Gastroesophageal sphincter (tissue), 4 donors: Measurements from ENCODE around the gene ITPRID2. TPM values are rescaled to one million over a fixed set of nuclear protein-coding genes. Genes with fewer than 3 reads are reported as not detected.

Experiments used
- ATAC-seq: fragments of 150-250 bp; one replicate; pipeline ENCODE4 v1.9.1; 2016; ENCODE audit warnings: mild to moderate bottlenecking, moderate library complexity
- H3K27ac ChIP-seq, 4 donors: fragments of 200-600 bp; sonication (generic) in 3 of 4; 1 replicate in 3 of 4; 2 replicates in 1 of 4; pipeline ENCODE4 v1.5.1; 2016 to 2019
- H3K27me3 ChIP-seq: fragments of 200-600 bp; sonication (generic); one replicate; pipeline ENCODE4 v1.5.1; 2019
- H3K36me3 ChIP-seq, 2 donors: fragments of 200-600 bp; sonication (generic); one replicate each; pipeline ENCODE4 v1.5.1; 2019; ENCODE audit warnings: control low read depth in 1 of 2
- H3K4me1 ChIP-seq, 3 donors: fragments of 200-600 bp; sonication (generic); 1 replicate in 2 of 3; 2 replicates in 1 of 3; pipeline ENCODE4 v1.5.1; 2016 to 2019; ENCODE audit warnings: control low read depth in 2 of 3
- H3K4me3 ChIP-seq, 2 donors: fragments of 200-600 bp; sonication (generic); one replicate each; pipeline ENCODE4 v1.5.1; 2019; ENCODE audit warnings: mild to moderate bottlenecking in 1 of 2, moderate library complexity in 1 of 2
- H3K9me3 ChIP-seq, 3 donors: fragments of 200-600 bp; sonication (generic); one replicate each; pipeline ENCODE4 v1.5.1; 2017 to 2019; ENCODE audit warnings: control low read depth in 2 of 3
- EP300 ChIP-seq: sonication (generic); formaldehyde crosslinking; IDR thresholded peaks from one replicate; pipeline ENCODE4 v1.6.1; 2017; ENCODE audit warnings: antibody characterized with exemption, mild to moderate bottlenecking
- POLR2A ChIP-seq, 2 donors: fragments of 450-650 bp; IDR thresholded peaks; one replicate each; pipeline ENCODE4 v1.6.1; 2017; ENCODE audit warnings: antibody characterized with exemption in 2 of 2, mild to moderate bottlenecking in 2 of 2, moderate library complexity in 1 of 2
- POLR2AphosphoS5 ChIP-seq: sonication (generic); formaldehyde crosslinking; IDR thresholded peaks from one replicate; pipeline ENCODE4 v1.6.1; 2017; ENCODE audit warnings: antibody characterized with exemption
- WGBS, 2 donors: methylation state at CpG; one replicate each; pipeline ENCODE4 v1.1.5; 2018; ENCODE audit warnings: low coverage in 1 of 2; 5-methylcytosine and 5-hydroxymethylcytosine counted together
- total RNA-seq, 4 donors: library from RNA; depleted of rRNA; stranded (reverse); fragments of >200 nt; gene quantifications; one replicate each; pipeline ENCODE4 v1.1.0, GENCODE V29; 2016
- TF ChIP-seq, protein P1 (sequence below), 4 experiments: fragments of 200-600 bp in 2 of 4; fragments of 450-650 bp in 2 of 4; sonication (generic) in 1 of 4; IDR thresholded peaks; one replicate each; pipeline ENCODE4 v1.5.1; 2017 to 2019; ENCODE audit warnings: antibody characterized with exemption in 4 of 4, mild to moderate bottlenecking in 2 of 4, moderate library complexity in 2 of 4

Gene ITPRID2
- total RNA-seq, 4 donors from 2014 or later: 106 to 127 (median 116) TPM

GRCh38 chr2:181853696-181854095, 37.8 kb upstream of the ITPRID2 start:
- Histone ChIP-seq H3K4me3 (no peak overlapping the region), H3K27me3 (no peaks in the 10 kb centered on the region), H3K9me3 (no peaks in the 10 kb centered on the region), H3K36me3 (no peaks in the 10 kb centered on the region), H3K4me1 (peaks cover 0 to 27% (median 0%) of the 10 kb centered on the region in 3 donors), H3K27ac (no peak overlapping the region)
- TF ChIP-seq POLR2A (IDR thresholded peaks at IDR 0.05) (no peak), POLR2AphosphoS5 (no peak), EP300 (no peak)
- TF ChIP-seq, protein P1, sequence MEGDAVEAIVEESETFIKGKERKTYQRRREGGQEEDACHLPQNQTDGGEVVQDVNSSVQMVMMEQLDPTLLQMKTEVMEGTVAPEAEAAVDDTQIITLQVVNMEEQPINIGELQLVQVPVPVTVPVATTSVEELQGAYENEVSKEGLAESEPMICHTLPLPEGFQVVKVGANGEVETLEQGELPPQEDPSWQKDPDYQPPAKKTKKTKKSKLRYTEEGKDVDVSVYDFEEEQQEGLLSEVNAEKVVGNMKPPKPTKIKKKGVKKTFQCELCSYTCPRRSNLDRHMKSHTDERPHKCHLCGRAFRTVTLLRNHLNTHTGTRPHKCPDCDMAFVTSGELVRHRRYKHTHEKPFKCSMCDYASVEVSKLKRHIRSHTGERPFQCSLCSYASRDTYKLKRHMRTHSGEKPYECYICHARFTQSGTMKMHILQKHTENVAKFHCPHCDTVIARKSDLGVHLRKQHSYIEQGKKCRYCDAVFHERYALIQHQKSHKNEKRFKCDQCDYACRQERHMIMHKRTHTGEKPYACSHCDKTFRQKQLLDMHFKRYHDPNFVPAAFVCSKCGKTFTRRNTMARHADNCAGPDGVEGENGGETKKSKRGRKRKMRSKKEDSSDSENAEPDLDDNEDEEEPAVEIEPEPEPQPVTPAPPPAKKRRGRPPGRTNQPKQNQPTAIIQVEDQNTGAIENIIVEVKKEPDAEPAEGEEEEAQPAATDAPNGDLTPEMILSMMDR (IDR thresholded peaks at IDR 0.05): no peak
- ATAC-seq: no peak

DNA sequence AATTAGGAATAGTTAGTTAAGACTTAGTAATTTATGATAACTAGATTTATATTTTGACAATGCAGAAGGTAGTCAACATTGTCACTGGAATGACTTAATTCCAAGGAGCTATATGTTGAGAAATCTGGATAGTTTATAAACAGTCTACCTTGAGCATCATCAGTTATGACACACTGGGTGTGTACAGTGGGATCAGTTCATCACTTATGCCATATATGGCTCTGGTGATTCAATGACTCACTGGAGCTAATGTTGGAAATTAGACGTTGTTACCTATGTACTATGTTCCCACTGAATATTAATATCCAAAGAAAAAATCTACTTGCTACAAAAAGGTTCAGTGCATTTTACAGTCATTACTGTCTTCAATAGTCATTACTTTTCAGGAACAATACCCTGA, 34.0 kb upstream of the ITPRID2 start:
- 60 to 64% methylated on average over 1 of the region's 1 CpG for WGBS, 2 donors
- H3K36me3 ChIP-seq: no peaks in the 10 kb centered on the region
- no peak for TF ChIP-seq POLR2AphosphoS5
- TF ChIP-seq, protein P1 (IDR thresholded peaks at IDR 0.05): no peak
- H3K4me1 ChIP-seq: peaks cover 0 to 6% (median 0%) of the 10 kb centered on the region in 3 donors
- no peak overlapping the region for H3K4me3 ChIP-seq
- H3K27ac ChIP-seq: no peak overlapping the region
- no peaks in the 10 kb centered on the region for H3K9me3 ChIP-seq
- no peak for ATAC-seq
- H3K27me3 ChIP-seq: no peaks in the 10 kb centered on the region

GRCh38 chr2:181858600-181858999, 32.9 kb upstream of the ITPRID2 start:
- TF ChIP-seq EP300: no peak
- no peak for TF ChIP-seq POLR2AphosphoS5
- TF ChIP-seq POLR2A (IDR thresholded peaks at IDR 0.05): no peak
- TF ChIP-seq, protein P1 (IDR thresholded peaks at IDR 0.05): no peak
- Histone ChIP-seq H3K27me3 (no peaks in the 10 kb centered on the region), H3K4me3 (no peak overlapping the region), H3K4me1 (peaks cover 0 to 6% (median 0%) of the 10 kb centered on the region in 3 donors), H3K27ac (no peak overlapping the region), H3K36me3 (no peaks in the 10 kb centered on the region), H3K9me3 (no peaks in the 10 kb centered on the region)
- ATAC-seq: no peak
- WGBS, 2 donors: 40 to 60% methylated on average over 1 to 2 of the region's 2 CpGs

- H3K4me1 ChIP-seq: peaks cover 0 to 6% (median 0%) of the 10 kb centered on the region in 3 donors
- H3K27me3 ChIP-seq: no peaks in the 10 kb centered on the region
- TF ChIP-seq, protein P1 (IDR thresholded peaks at IDR 0.05): no peak
- no peak for TF ChIP-seq POLR2A (IDR thresholded peaks at IDR 0.05)
- TF ChIP-seq POLR2AphosphoS5: no peak
- no peak for TF ChIP-seq EP300
- no peaks in the 10 kb centered on the region for H3K36me3 ChIP-seq
- H3K9me3 ChIP-seq: no peaks in the 10 kb centered on the region
- WGBS, 2 donors: 50 to 71% methylated on average over 1 of the region's 1 CpG
- H3K27ac ChIP-seq: no peak overlapping the region
- H3K4me3 ChIP-seq: no peak overlapping the region
- ATAC-seq: no peak
Observed at GRCh38 chr2:181859123-181859522, 32.4 kb upstream of the ITPRID2 start.

DNA sequence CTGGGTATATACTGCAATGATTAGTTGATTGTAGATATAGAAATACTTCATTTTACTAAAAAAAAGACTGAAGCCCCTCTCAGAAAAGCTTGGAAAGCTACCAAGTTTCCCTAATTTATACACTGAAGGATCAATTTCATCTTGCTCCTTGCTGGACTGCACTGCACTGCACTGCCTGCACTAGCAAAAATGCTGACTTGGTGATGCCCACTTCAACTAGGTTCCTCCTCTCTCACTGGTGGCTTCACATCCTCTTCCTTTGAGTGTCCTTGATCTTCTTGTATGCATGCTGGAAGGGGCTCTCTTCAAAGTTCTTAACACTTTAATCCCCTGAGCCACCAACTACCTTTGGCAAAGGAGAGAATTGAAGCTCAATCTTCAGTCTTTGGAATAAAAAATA, 31.7 kb upstream of the ITPRID2 start:
- H3K4me1 ChIP-seq: peaks cover 0 to 6% (median 0%) of the 10 kb centered on the region in 3 donors
- ATAC-seq: no peak
- TF ChIP-seq, protein P1 (IDR thresholded peaks at IDR 0.05): no peak
- TF ChIP-seq POLR2AphosphoS5 (no peak), POLR2A (IDR thresholded peaks at IDR 0.05) (no peak), EP300 (no peak)
- H3K9me3 ChIP-seq: no peaks in the 10 kb centered on the region
- no peak overlapping the region for H3K4me3 ChIP-seq
- no peak overlapping the region for H3K27ac ChIP-seq
- H3K36me3 ChIP-seq: no peaks in the 10 kb centered on the region
- H3K27me3 ChIP-seq: no peaks in the 10 kb centered on the region
